Activated CD4-positive, alpha-beta memory T cell treated with anti-CD3 and anti-CD28 coated beads, Interleukin-2, amount 10 ng/mL, durations not matched to agents 7 days and 5 days (primary cell): ENCODE measurements around the gene LILRA5. TPM values are rescaled to one million over a fixed set of nuclear protein-coding genes. Genes with fewer than 3 reads are reported as not detected.
"Not testable (repeated sequence)": the region's sequence is repeated elsewhere in the genome, so short reads cannot be mapped to it uniquely, and the experiment has no call there.

Source experiments
- CTCF ChIA-PET: fragments of 350-600 bp; sonication (Branson Sonifier 250); formaldehyde crosslinking; loops from one replicate; lab custom pipeline; 2021; ENCODE audit warnings: antibody characterized with exemption, inconsistent platforms; lab: Charles Lee
- POLR2A ChIA-PET: fragments of 350-600 bp; sonication (Branson Sonifier 250); formaldehyde crosslinking; loops from one replicate; lab custom pipeline; 2021; ENCODE audit warnings: antibody characterized with exemption; lab: Charles Lee
- DNase-seq: peaks from one replicate; pipeline ENCODE4 v3.0.0-alpha.2; 2020
- H3K27ac Mint-ChIP-seq: one replicate; pipeline ENCODE4 v1.8.0; 2021; ENCODE audit warnings: mild to moderate bottlenecking, mixed read lengths
- H3K27me3 Mint-ChIP-seq: one replicate; pipeline ENCODE4 v1.8.0; 2021; ENCODE audit warnings: mixed read lengths
- H3K36me3 Mint-ChIP-seq: one replicate; pipeline ENCODE4 v1.8.0; 2021; ENCODE audit warnings: low read depth, mixed read lengths
- H3K4me1 Mint-ChIP-seq: one replicate; pipeline ENCODE4 v1.8.0; 2021; ENCODE audit warnings: mixed read lengths
- H3K4me3 Mint-ChIP-seq: one replicate; pipeline ENCODE4 v1.8.0; 2021; ENCODE audit warnings: mild to moderate bottlenecking, mixed read lengths
- H3K9me3 Mint-ChIP-seq: one replicate; pipeline ENCODE4 v1.8.0; 2021; ENCODE audit warnings: mixed read lengths
- total RNA-seq, 2 experiments: library from RNA; stranded (reverse); gene quantifications; one replicate each; pipeline ENCODE4 v1.2.3, GENCODE V29; 2021

The LILRA5 gene
- total RNA-seq, 2 experiments from 2014 or later, result not detected

DNA sequence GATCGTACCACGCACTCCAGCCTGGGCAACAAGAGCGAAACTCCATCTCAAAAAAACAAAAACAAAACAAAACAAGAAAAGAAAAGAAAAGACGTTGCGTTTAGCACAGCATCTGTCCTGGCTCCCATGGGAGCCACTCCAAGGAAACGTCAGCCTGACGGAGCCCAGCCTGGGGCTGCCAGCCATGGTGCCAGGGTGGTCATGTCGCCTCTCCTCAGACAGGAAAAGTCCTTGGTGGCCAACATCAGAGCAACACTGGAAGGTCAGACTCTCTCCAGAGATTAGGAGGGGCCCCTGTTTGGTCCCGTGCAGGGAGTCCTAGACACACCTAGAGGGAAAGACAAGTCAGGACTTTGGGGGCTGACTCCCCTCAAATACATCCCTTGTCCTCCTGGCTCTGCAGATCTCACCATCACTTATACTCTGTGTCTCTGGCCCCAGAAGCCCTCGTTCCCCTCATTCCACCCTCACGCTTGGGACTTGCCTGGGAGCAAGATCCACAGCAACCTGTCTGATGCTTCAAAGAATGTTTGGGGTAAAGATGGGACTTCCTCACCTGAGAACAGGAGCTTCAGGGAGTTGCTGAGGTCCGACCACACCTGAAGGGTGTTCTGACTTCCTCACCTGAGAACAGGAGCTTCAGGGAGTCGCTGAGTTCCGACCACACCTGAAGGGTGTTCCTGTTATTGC, 16.7 kb upstream of the LILRA5 start:
- Mint-ChIP-seq H3K27me3 (peaks cover 15% of the 10 kb centered on the region), H3K4me3 (no peak overlapping the region), H3K27ac (no peak overlapping the region), H3K9me3 (no peaks in the 10 kb centered on the region), H3K4me1 (peaks cover 8% of the 10 kb centered on the region), H3K36me3 (no peaks in the 10 kb centered on the region)
- POLR2A ChIA-PET, result no interaction called here
- CTCF ChIA-PET, result interaction anchor here (0.8 kb wide), 1 partner anchor 62 kb away, joined by 3 read pairs; no protein-coding TSS in a partner anchor
- DNase-seq, result no peak

DNA sequence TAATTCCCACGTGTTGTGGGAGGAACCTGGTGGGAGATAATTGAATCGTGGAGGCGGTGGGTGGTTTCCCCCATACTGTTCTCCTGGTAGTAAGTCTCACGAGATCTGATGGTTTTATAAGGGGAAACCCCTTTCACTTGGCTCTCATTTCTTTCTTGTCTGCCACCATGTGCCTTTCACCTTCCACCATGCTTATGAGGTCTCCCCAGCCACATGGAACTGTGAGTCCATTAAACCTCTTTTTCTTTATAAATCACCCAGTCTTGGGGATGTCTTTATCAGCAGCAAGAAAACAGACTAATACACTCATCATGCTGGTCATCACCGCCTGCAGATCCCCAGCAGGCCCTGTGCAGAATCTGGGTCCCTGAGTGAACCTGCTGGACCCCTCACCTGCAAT, 15.8 kb upstream of the LILRA5 start:
- POLR2A ChIA-PET, result not testable (repeated sequence)
- CTCF ChIA-PET, result interaction anchor here (0.6 to 11.1 kb wide), 2 partner anchors 62 to 114 kb away, joined by 3 to 153 read pairs; no protein-coding TSS in a partner anchor

DNA sequence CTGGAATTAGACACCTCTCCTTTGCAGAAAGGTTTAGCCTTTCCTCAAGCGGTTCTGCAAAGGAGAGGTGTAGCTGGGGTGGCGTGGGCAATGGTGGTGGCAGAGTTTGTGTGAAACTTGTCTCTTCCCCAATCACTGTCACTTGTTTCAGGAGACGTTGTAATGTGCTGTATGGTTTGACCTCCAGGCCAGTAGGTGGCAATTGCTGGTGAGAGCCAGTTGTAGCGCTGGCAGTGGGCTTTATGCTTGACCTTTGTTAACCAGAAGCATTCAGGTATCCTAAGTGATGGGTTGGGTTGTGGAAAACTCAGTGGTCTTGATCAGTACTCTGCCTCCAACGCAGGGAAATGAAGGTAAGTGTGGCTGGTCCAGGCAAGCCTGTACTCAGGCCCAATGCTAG, 12.7 kb upstream of the LILRA5 start:
- Mint-ChIP-seq H3K4me3 (no peak overlapping the region), H3K36me3 (no peaks in the 10 kb centered on the region), H3K27me3 (peaks cover 26% of the 10 kb centered on the region), H3K27ac (no peak overlapping the region), H3K4me1 (peaks cover 8% of the 10 kb centered on the region), H3K9me3 (no peaks in the 10 kb centered on the region)
- CTCF ChIA-PET, result interaction anchor here (0.6 to 11.1 kb wide), 2 partner anchors 60 to 65 kb away, joined by 3 to 153 read pairs; no protein-coding TSS in a partner anchor
- no peak for DNase-seq
- POLR2A ChIA-PET, result no interaction called here

More for the DNA sequence above, 15.8 kb upstream of the LILRA5 start:
- H3K4me1 Mint-ChIP-seq, H3K36me3 Mint-ChIP-seq, H3K9me3 Mint-ChIP-seq, DNase-seq, H3K27ac Mint-ChIP-seq, H3K4me3 Mint-ChIP-seq: not testable (repeated sequence)
- peaks cover 14% of the 10 kb centered on the region for H3K27me3 Mint-ChIP-seq

DNA sequence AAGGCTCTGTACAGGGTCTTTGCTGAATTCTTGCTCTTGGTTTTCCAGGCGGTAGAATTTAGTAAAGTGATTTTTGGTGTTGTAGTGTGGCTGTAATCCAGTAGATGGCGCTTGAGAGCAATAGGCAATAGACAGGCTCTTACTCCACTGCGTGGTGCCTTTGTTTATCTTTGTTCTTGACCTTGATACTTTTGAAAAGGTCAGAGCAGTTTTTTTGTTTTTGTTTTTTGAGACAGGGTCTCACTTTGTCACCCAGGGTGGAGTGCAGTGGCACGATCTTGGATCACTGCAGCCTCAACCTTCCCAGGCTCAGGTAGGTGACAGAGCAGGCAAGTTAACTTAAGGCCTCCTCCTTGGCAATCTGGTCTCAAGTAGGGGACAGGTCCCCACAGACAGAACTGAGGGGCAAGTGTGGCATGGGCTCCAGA, 12.2 kb upstream of the LILRA5 start:
- no peak overlapping the region for H3K4me3 Mint-ChIP-seq
- H3K4me1 Mint-ChIP-seq, result peaks cover 8% of the 10 kb centered on the region
- H3K27me3 Mint-ChIP-seq, result peaks cover 30% of the 10 kb centered on the region
- no peak overlapping the region for H3K27ac Mint-ChIP-seq
- ChIA-PET POLR2A (interaction anchor here (0.7 kb wide), 1 partner anchor 65 kb away, joined by 3 read pairs; no protein-coding TSS in a partner anchor), CTCF (interaction anchor here (0.6 to 11.1 kb wide), 4 partner anchors 9 to 65 kb away, joined by 3 to 153 read pairs (median 4); no protein-coding TSS in a partner anchor)
- H3K9me3 Mint-ChIP-seq, result no peaks in the 10 kb centered on the region
- no peaks in the 10 kb centered on the region for H3K36me3 Mint-ChIP-seq
- DNase-seq, result peak; percentile 42

DNA sequence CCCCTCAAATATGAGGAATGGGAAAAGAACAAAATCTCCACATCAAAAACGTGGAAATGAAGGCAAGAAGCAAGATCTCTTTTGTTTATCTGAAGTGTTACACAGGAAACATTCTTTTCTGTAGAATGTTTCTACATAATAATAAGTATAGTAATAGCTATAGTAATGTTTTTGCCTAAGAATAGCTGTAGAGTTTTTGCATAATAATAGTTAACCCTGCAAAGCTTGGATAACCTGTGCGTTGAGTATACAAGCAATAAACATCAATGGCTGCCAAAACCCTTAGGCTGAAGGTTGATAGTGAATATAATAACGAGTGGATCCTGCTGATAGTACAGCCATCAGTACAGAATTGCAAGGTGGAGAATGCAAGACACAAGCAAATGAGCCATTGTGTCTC, 11.1 kb upstream of the LILRA5 start:
- Mint-ChIP-seq H3K9me3 (no peaks in the 10 kb centered on the region), H3K27me3 (peaks cover 35% of the 10 kb centered on the region), H3K27ac (no peak overlapping the region), H3K36me3 (no peaks in the 10 kb centered on the region), H3K4me1 (peaks cover 8% of the 10 kb centered on the region), H3K4me3 (no peak overlapping the region)
- DNase-seq, result no peak
- ChIA-PET POLR2A (no interaction called here), CTCF (interaction anchor here (0.6 to 11.1 kb wide), 9 partner anchors 8 to 115 kb away, joined by 3 to 153 read pairs (median 4); no protein-coding TSS in a partner anchor)

DNA sequence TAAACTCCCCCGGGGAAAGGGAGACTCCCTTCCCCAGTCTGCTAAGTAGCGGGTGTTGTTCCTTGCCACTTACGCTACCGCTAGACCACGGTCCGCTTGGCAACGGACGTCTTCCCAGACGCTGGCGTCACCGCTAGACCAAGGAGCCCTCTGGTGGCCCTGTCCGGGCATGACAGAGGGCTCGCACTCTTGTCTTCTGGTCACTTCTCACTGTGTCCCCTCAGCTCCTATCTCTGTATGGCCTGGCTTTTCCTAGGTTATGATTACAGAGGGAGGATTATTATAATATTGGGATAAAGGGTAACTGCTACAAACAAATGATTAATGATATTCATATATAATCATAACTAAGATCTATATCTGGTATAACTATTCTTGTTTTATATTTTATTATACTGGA, 10.0 kb upstream of the LILRA5 start:
- H3K27me3 Mint-ChIP-seq, result peaks cover 30% of the 10 kb centered on the region

DNA sequence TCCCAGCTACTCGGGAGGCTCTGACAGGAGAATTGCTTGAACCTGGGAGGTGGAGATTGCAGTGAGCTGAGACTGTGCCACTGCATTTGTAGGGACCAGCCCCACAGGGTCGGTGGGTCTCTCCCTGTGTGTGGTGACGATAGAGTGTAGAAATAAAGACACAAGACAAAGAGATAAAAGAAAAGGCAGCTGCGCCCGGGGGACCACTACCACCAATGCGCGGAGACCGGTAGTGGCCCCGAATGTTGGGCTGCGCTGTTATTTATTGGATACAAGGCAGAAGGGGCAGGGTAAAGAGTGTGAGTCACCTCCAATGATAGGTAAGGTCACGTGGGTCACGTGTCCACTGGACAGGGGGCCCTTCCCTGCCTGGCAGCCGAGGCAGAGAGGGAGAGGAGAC, 9.3 kb upstream of the LILRA5 start:
- not testable (repeated sequence) for H3K4me3 Mint-ChIP-seq, DNase-seq
- CTCF ChIA-PET, result interaction anchor here (11.1 kb wide), 1 partner anchor 68 kb away, joined by 153 read pairs; no protein-coding TSS in a partner anchor

More for the DNA sequence above, 10.0 kb upstream of the LILRA5 start:
- POLR2A ChIA-PET, H3K4me1 Mint-ChIP-seq, H3K4me3 Mint-ChIP-seq, H3K27ac Mint-ChIP-seq, H3K36me3 Mint-ChIP-seq, H3K9me3 Mint-ChIP-seq, DNase-seq: not testable (repeated sequence)
- CTCF ChIA-PET, result interaction anchor here (0.6 to 11.1 kb wide), 3 partner anchors 30 to 470 kb away, joined by 3 to 153 read pairs (median 4); no protein-coding TSS in a partner anchor

DNA sequence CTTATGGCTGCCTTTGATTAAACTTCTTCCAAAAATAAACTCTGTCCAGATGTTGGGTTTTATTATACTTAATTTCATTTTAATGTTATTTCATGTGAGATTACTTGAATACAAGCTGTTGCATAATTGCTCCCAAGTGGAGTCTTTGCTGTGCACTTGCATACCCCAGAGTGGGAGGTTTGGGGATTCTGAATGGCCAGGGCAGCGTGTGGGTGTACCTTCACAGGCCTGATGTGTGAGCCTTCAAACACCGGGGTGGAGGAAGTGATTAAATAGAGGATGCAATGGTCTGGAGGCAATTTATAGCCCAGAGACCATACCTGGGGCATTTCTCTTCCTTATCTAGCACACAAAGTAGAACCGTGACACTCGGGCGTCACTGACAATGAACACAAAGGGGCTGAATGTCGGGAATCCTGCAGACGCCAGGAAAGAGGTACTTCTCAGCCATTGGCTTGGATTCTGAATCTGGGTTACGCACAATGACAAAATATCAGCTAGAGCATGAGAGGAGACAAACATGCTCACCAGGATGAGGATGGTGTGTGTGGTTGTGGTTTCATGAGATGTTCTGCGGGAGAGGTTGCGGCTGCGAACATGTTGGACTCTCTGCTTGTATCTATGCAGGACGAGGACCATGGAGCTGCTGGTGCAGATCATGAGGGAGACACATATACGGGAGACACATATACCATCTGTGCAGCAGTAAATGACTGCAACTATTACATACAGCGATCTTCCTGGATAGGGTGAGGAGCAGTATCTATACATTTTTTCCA, 7.1 kb upstream of the LILRA5 start:
- H3K4me1 Mint-ChIP-seq, result peaks cover 6% of the 10 kb centered on the region
- CTCF ChIA-PET, result interaction anchor here (11.1 kb wide), 1 partner anchor 71 kb away, joined by 153 read pairs; no protein-coding TSS in a partner anchor
- DNase-seq, result no peak
- no peak overlapping the region for H3K27ac Mint-ChIP-seq
- POLR2A ChIA-PET, result no interaction called here
- no peak overlapping the region for H3K4me3 Mint-ChIP-seq
- H3K9me3 Mint-ChIP-seq, result no peaks in the 10 kb centered on the region
- H3K27me3 Mint-ChIP-seq, result peaks cover 29% of the 10 kb centered on the region
- no peaks in the 10 kb centered on the region for H3K36me3 Mint-ChIP-seq

More for the DNA sequence above, 9.3 kb upstream of the LILRA5 start:
- H3K9me3 Mint-ChIP-seq, POLR2A ChIA-PET, H3K27ac Mint-ChIP-seq, H3K36me3 Mint-ChIP-seq, H3K4me1 Mint-ChIP-seq: not testable (repeated sequence)
- H3K27me3 Mint-ChIP-seq, result peaks cover 30% of the 10 kb centered on the region

DNA sequence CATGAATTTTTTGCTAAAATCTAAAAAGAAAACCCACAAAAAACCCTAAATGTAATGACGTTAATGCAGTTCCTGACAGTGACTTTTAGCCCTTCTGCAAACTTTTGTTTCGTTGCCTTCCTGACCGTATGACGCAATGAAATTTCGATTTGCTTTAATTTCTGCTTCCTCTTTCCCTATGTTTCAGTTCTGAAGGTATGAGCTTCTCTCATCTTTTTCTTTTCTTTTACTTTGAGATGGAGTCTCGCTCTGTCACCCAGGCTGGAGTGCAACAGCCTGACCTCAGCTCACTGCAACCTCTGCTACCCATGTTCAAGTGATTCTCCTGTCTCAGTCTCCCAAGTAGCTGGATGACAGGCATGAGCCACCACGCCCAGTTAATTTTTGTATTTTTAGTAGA, 6.1 kb upstream of the LILRA5 start:
- Mint-ChIP-seq H3K36me3 (no peaks in the 10 kb centered on the region), H3K4me3 (no peak overlapping the region), H3K9me3 (no peaks in the 10 kb centered on the region), H3K27ac (no peak overlapping the region), H3K4me1 (peaks cover 6% of the 10 kb centered on the region), H3K27me3 (peaks cover 30% of the 10 kb centered on the region)
- POLR2A ChIA-PET, result interaction anchor here (0.6 kb wide), 1 partner anchor 69 kb away, joined by 3 read pairs; no protein-coding TSS in a partner anchor
- CTCF ChIA-PET, result interaction anchor here (0.6 to 11.1 kb wide), 2 partner anchors 29 to 72 kb away, joined by 3 to 153 read pairs; no protein-coding TSS in a partner anchor
- no peak for DNase-seq

DNA sequence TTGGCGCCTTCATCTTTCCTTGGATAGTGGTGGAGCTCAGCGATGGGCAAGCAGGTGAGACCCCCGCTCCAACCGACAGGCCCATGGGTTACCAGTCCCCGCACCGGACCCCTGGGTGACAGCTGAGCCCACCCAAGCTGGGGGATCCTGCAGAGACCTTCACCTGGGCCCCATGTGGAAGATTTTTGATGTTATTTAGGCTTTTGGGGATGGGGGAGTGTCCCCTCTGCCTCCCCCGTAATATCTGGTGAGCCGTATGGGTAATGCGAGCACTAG, 4.9 kb upstream of the LILRA5 start:
- H3K36me3 Mint-ChIP-seq, result no peaks in the 10 kb centered on the region
- no peak overlapping the region for H3K27ac Mint-ChIP-seq
- CTCF ChIA-PET, result interaction anchor here (11.1 kb wide), 1 partner anchor 73 kb away, joined by 153 read pairs; no protein-coding TSS in a partner anchor
- peaks cover 36% of the 10 kb centered on the region for H3K27me3 Mint-ChIP-seq
- H3K4me3 Mint-ChIP-seq, result no peak overlapping the region
- POLR2A ChIA-PET, result no interaction called here
- H3K9me3 Mint-ChIP-seq, result no peaks in the 10 kb centered on the region
- DNase-seq, result no peak
- H3K4me1 Mint-ChIP-seq, result peaks cover 6% of the 10 kb centered on the region

DNA sequence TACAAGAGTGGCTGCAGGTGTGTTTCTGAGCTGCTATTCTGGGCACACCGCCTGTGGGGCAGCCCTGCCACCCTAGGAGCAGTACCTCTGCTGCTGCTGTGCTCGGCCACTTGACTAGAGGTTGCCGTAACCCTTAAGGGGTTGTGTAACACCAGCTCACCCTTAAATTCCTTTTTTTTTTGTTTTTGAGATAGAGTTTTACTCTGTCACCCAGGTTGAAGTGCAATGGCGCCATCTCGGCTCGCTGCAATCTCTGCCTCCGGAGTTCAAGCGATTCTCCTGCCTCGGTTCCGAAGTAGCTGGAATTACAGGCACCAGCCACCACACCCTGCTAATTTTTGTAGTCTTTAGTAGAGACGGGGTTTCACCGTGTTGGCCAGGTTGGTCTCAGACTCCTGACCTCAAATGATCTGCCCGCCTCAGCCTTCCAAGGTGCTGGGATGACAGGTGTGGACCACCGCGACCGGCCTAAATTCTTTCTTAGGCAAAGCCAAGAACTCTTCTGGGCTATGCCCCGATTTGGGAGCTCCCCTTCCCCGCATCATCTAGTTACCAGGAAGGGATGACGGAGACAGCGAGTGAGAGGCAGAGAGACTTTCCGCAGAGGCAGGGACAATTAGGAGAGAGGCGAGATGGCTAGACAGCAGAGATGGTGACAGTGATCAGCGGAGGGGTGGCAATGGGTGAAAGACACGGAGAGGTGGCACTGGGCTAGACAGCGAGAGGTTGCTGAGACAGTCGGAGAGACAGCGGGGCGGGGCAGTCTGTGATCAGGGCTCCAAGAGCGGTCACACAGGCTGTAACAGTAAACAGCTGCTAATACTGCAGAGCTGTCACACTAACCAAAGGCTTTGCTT, 4.4 kb upstream of the LILRA5 start:
- DNase-seq, result no peak
- CTCF ChIA-PET, result interaction anchor here (1.2 kb wide), 1 partner anchor 73 kb away, joined by 6 read pairs; no protein-coding TSS in a partner anchor
- no peak overlapping the region for H3K27ac Mint-ChIP-seq
- no peaks in the 10 kb centered on the region for H3K36me3 Mint-ChIP-seq
- POLR2A ChIA-PET, result no interaction called here
- H3K4me3 Mint-ChIP-seq, result no peak overlapping the region
- H3K27me3 Mint-ChIP-seq, result peaks cover 39% of the 10 kb centered on the region
- peaks cover 6% of the 10 kb centered on the region for H3K4me1 Mint-ChIP-seq
- no peaks in the 10 kb centered on the region for H3K9me3 Mint-ChIP-seq

DNA sequence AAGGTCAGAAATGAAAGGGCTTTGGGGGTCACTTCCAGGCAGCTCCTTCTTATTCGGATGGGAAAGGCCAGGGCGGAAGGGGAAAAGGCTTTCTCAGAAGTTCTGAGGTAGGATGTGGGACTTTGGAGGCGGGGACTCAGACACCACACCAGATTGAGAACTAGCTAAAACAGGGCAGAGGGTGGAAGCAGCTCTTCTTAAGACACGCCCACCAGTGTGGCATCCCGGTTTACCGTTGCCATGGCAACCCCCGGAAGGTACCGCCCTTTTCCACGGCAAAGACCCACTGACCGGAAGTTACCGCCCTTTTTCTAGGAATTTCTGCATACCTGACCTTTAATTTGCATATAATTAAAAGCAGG, 3.8 kb upstream of the LILRA5 start:
- H3K27me3 Mint-ChIP-seq, result peaks cover 35% of the 10 kb centered on the region
- ChIA-PET CTCF (interaction anchor here (0.7 to 1.2 kb wide), 2 partner anchors 8 to 74 kb away, joined by 3 to 6 read pairs; no protein-coding TSS in a partner anchor), POLR2A (no interaction called here)
- no peaks in the 10 kb centered on the region for H3K9me3 Mint-ChIP-seq
- no peak overlapping the region for H3K4me3 Mint-ChIP-seq
- DNase-seq, result no peak
- peaks cover 6% of the 10 kb centered on the region for H3K4me1 Mint-ChIP-seq
- no peaks in the 10 kb centered on the region for H3K36me3 Mint-ChIP-seq
- H3K27ac Mint-ChIP-seq, result no peak overlapping the region
